ENCODE data around the gene GAA.

Gene GAA

GRCh38 chr17:80117491-80118401 lies 16.4 kb downstream of the GAA start:
- no peak for DNase-seq (ENCODE audit: low spot score)

GRCh38 chr17:80118601-80119270 lies 17.4 kb downstream of the GAA start:
- DNase-seq (ENCODE audit: low spot score): no peak

GRCh38 chr17:80119271-80119791 lies 17.9 kb downstream of the GAA start:
- no peak for DNase-seq (ENCODE audit: low spot score)

GRCh38 chr17:80119839-80120238 lies 18.5 kb downstream of the GAA start:
- no peak for DNase-seq (ENCODE audit: low spot score)

- no peak for DNase-seq (ENCODE audit: low spot score)
These were observed 20.7 kb downstream of the GAA start for GRCh38 chr17:80122026-80122575.

- no peak for DNase-seq (ENCODE audit: low spot score)
These were observed 21.6 kb downstream of the GAA start for GRCh38 chr17:80122926-80123505.

- DNase-seq (ENCODE audit: low spot score): peak; percentile 38
These were observed 22.4 kb downstream of the GAA start for GRCh38 chr17:80123791-80124190.

- peak; percentile 52 for DNase-seq (ENCODE audit: low spot score)
These were observed 23.1 kb downstream of the GAA start for GRCh38 chr17:80124351-80124981.

- DNase-seq (ENCODE audit: low spot score): peak; percentile 72
These were observed 24.5 kb downstream of the GAA start for GRCh38 chr17:80125656-80126448.

- DNase-seq (ENCODE audit: low spot score): no peak
These were observed 25.0 kb downstream of the GAA start for GRCh38 chr17:80126449-80126715.

- no peak for DNase-seq (ENCODE audit: low spot score)
These were observed 27.7 kb downstream of the GAA start for GRCh38 chr17:80129006-80129565.

GRCh38 chr17:80130992-80131391 lies 29.6 kb downstream of the GAA start:
- DNase-seq (ENCODE audit: low spot score): no peak

- DNase-seq (ENCODE audit: low spot score): no peak
These were observed 31.7 kb downstream of the GAA start for GRCh38 chr17:80132906-80133625.

- DNase-seq (ENCODE audit: low spot score): no peak
These were observed 32.2 kb downstream of the GAA start for GRCh38 chr17:80133626-80133970.

GRCh38 chr17:80137131-80137530 lies 35.8 kb downstream of the GAA start:
- DNase-seq (ENCODE audit: low spot score): no peak

GRCh38 chr17:80138856-80139426 lies 37.6 kb downstream of the GAA start:
- no peak for DNase-seq (ENCODE audit: low spot score)

- DNase-seq (ENCODE audit: low spot score): no peak
These were observed 40.2 kb downstream of the GAA start for GRCh38 chr17:80141463-80142165.

- no peak for DNase-seq (ENCODE audit: low spot score)
These were observed 41.5 kb downstream of the GAA start for GRCh38 chr17:80142929-80143328.
